ENCODE measurements around the gene TMEM183A.

GRCh38 chr1:203066965-203067364, 59.8 kb downstream of the TMEM183A start:
- TF ChIP-seq SP1 (IDR thresholded peaks at IDR 0.05; ENCODE audit: low read depth) (no peak), CTCF (IDR thresholded peaks at IDR 0.05 in 2 of 3, conservative IDR thresholded peaks at IDR 0.05 in 1 of 3; ENCODE audit: borderline replicate concordance in 1 of 3, insufficient read depth in 1 of 3, low read depth in 2 of 3, low read length in 2 of 3) (no peak), ZBTB33 (IDR thresholded peaks at IDR 0.05; ENCODE audit: extremely low read depth, insufficient replicate concordance, low read length) (no peak), SIN3A (IDR thresholded peaks at IDR 0.05; ENCODE audit: low read depth) (no peak)
